WTC11 (cell line): ENCODE data around the gene PHKB. TPM values are rescaled to one million over a fixed set of nuclear protein-coding genes. Genes with fewer than 3 reads are reported as not detected.
"Not testable (repeated sequence)": the region's sequence is repeated elsewhere in the genome, so short reads cannot be mapped to it uniquely, and the experiment has no call there.

ENCODE experiments used
- ATAC-seq: fragments of 200-7000 bp; cut with Tn5 transposase; 2 replicates; pipeline ENCODE4 v1.10.0; 2021; ENCODE audit warnings: mild to moderate bottlenecking, moderate library complexity
- CTCF ChIA-PET: fragments of 300-600 bp; sonication (Branson Sonifier 250); formaldehyde crosslinking; loops from one replicate; lab custom pipeline; 2021; ENCODE audit warnings: antibody characterized with exemption; lab: Charles Lee
- POLR2A ChIA-PET: fragments of 350-600 bp; sonication (Branson Sonifier 250); formaldehyde crosslinking; loops from one replicate; lab custom pipeline; 2021; ENCODE audit warnings: antibody characterized with exemption; lab: Charles Lee
- DNase-seq: peaks from one replicate; pipeline ENCODE4 v3.0.0; 2021; ENCODE audit warnings: low spot score
- H3K27ac Mint-ChIP-seq: 2 replicates; pipeline ENCODE4 v1.8.0; 2021; ENCODE audit warnings: mixed read lengths
- H3K27me3 Mint-ChIP-seq: 2 replicates; pipeline ENCODE4 v1.8.0; 2021; ENCODE audit warnings: low read depth, mild to moderate bottlenecking, moderate library complexity, mixed read lengths
- H3K36me3 Mint-ChIP-seq: 2 replicates; pipeline ENCODE4 v1.8.0; 2021; ENCODE audit warnings: mixed read lengths
- H3K4me1 Mint-ChIP-seq: 2 replicates; pipeline ENCODE4 v1.8.0; 2022; ENCODE audit warnings: mixed read lengths
- H3K4me3 Mint-ChIP-seq: 2 replicates; pipeline ENCODE4 v1.8.0; 2021; ENCODE audit warnings: mild to moderate bottlenecking, moderate library complexity, mixed read lengths
- H3K9me3 Mint-ChIP-seq: 2 replicates; pipeline ENCODE4 v1.8.0; 2021; ENCODE audit warnings: mixed read lengths
- MYBL2 ChIP-seq: sonication (generic); formaldehyde crosslinking; IDR thresholded peaks from 2 replicates; pipeline ENCODE4 v1.8.1; 2023; ENCODE audit warnings: mild to moderate bottlenecking, moderate library complexity, missing genetic modification reagents
- RELA ChIP-seq: sonication (generic); formaldehyde crosslinking; IDR thresholded peaks from 2 replicates; pipeline ENCODE4 v1.8.1; 2022; ENCODE audit warnings: missing genetic modification reagents, mild to moderate bottlenecking, borderline replicate concordance
- ZNF232 ChIP-seq: sonication (generic); formaldehyde crosslinking; IDR thresholded peaks from 2 replicates; pipeline ENCODE4 v1.8.0; 2022; ENCODE audit warnings: mild to moderate bottlenecking, missing genetic modification reagents
- total RNA-seq: library from RNA; stranded (reverse); gene quantifications from 3 replicates; pipeline ENCODE4 v1.2.3, GENCODE V29; 2021
- TF ChIP-seq, protein P1 (sequence below): fragments of 250-450 bp; sonication (Bioruptor Pico); IDR thresholded peaks from 2 replicates; pipeline ENCODE4 v1.9.0; 2021; ENCODE audit warnings: mild to moderate bottlenecking, borderline replicate concordance
- TF ChIP-seq, protein P2 (sequence below): fragments of 250-450 bp; sonication (Bioruptor Pico); IDR thresholded peaks from 2 replicates; pipeline ENCODE4 v2.1.2; 2022; ENCODE audit warnings: mild to moderate bottlenecking, moderate library complexity
- TF ChIP-seq, protein P3 (sequence below): sonication (generic); formaldehyde crosslinking; IDR thresholded peaks from 2 replicates; pipeline ENCODE4 v1.8.0; 2023; ENCODE audit warnings: missing genetic modification reagents
- TF ChIP-seq, protein P4 (sequence below): sonication (generic); formaldehyde crosslinking; IDR thresholded peaks from 2 replicates; pipeline ENCODE4 v1.8.0; 2022; ENCODE audit warnings: mild to moderate bottlenecking, missing genetic modification reagents
- TF ChIP-seq, protein P5 (sequence below): sonication (generic); formaldehyde crosslinking; IDR thresholded peaks from 2 replicates; pipeline ENCODE4 v1.8.0; 2023; ENCODE audit warnings: mild to moderate bottlenecking, missing genetic modification reagents
- TF ChIP-seq, protein P6 (sequence below): sonication (generic); formaldehyde crosslinking; IDR thresholded peaks from 2 replicates; pipeline ENCODE4 v1.8.1; 2022; ENCODE audit warnings: mild to moderate bottlenecking, missing genetic modification reagents, moderate library complexity, borderline replicate concordance
- TF ChIP-seq, protein P7 (sequence below): sonication (generic); formaldehyde crosslinking; conservative IDR thresholded peaks from 2 replicates; pipeline ENCODE4 v1.8.1; 2022; ENCODE audit warnings: mild to moderate bottlenecking, missing genetic modification reagents

PHKB gene
- total RNA-seq, 1 experiment from 2014 or later, result 43.9 TPM

DNA sequence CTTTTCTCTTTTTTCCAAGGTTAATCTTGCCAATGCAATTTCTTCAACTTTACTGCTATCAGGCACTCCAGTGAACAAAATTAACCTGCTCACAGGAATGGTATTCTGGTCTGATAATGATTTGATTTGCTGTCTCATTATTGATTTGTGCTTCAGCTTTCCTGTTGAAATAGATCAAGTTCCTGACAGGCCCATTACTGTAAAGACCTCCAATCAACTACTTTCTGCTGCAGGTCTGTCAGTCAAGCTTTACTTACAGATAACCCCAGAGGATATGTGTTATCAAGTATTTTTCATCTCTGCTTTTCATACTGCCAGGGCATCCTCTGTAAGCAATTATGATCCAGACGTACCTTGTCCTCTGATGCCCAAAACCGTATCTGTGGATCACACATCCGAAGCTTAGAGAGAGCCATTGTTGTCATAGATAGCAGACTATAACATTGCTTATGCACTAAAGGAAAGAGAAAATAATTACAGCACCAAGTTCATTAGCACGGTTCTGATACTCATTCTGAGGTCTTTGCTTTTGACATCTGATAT is 215.6 kb downstream of the PHKB start (continued):
- TF ChIP-seq, protein P1, sequence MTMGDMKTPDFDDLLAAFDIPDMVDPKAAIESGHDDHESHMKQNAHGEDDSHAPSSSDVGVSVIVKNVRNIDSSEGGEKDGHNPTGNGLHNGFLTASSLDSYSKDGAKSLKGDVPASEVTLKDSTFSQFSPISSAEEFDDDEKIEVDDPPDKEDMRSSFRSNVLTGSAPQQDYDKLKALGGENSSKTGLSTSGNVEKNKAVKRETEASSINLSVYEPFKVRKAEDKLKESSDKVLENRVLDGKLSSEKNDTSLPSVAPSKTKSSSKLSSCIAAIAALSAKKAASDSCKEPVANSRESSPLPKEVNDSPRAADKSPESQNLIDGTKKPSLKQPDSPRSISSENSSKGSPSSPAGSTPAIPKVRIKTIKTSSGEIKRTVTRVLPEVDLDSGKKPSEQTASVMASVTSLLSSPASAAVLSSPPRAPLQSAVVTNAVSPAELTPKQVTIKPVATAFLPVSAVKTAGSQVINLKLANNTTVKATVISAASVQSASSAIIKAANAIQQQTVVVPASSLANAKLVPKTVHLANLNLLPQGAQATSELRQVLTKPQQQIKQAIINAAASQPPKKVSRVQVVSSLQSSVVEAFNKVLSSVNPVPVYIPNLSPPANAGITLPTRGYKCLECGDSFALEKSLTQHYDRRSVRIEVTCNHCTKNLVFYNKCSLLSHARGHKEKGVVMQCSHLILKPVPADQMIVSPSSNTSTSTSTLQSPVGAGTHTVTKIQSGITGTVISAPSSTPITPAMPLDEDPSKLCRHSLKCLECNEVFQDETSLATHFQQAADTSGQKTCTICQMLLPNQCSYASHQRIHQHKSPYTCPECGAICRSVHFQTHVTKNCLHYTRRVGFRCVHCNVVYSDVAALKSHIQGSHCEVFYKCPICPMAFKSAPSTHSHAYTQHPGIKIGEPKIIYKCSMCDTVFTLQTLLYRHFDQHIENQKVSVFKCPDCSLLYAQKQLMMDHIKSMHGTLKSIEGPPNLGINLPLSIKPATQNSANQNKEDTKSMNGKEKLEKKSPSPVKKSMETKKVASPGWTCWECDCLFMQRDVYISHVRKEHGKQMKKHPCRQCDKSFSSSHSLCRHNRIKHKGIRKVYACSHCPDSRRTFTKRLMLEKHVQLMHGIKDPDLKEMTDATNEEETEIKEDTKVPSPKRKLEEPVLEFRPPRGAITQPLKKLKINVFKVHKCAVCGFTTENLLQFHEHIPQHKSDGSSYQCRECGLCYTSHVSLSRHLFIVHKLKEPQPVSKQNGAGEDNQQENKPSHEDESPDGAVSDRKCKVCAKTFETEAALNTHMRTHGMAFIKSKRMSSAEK (CRISPR knock-in tag), result no peak
- TF ChIP-seq, protein P2, sequence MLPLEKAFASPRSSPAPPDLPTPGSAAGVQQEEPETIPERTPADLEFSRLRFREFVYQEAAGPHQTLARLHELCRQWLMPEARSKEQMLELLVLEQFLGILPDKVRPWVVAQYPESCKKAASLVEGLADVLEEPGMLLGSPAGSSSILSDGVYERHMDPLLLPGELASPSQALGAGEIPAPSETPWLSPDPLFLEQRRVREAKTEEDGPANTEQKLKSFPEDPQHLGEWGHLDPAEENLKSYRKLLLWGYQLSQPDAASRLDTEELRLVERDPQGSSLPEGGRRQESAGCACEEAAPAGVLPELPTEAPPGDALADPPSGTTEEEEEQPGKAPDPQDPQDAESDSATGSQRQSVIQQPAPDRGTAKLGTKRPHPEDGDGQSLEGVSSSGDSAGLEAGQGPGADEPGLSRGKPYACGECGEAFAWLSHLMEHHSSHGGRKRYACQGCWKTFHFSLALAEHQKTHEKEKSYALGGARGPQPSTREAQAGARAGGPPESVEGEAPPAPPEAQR (CRISPR knock-in tag), result no peak
- TF ChIP-seq RELA (CRISPR knock-in tag) (no peak), MYBL2 (CRISPR knock-in tag) (no peak), ZNF232 (CRISPR knock-in tag) (no peak)
- TF ChIP-seq, protein P3, sequence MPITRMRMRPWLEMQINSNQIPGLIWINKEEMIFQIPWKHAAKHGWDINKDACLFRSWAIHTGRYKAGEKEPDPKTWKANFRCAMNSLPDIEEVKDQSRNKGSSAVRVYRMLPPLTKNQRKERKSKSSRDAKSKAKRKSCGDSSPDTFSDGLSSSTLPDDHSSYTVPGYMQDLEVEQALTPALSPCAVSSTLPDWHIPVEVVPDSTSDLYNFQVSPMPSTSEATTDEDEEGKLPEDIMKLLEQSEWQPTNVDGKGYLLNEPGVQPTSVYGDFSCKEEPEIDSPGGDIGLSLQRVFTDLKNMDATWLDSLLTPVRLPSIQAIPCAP (CRISPR knock-in tag), result no peak
- TF ChIP-seq, protein P4, sequence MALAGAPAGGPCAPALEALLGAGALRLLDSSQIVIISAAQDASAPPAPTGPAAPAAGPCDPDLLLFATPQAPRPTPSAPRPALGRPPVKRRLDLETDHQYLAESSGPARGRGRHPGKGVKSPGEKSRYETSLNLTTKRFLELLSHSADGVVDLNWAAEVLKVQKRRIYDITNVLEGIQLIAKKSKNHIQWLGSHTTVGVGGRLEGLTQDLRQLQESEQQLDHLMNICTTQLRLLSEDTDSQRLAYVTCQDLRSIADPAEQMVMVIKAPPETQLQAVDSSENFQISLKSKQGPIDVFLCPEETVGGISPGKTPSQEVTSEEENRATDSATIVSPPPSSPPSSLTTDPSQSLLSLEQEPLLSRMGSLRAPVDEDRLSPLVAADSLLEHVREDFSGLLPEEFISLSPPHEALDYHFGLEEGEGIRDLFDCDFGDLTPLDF (CRISPR knock-in tag), result no peak
- TF ChIP-seq, protein P5, sequence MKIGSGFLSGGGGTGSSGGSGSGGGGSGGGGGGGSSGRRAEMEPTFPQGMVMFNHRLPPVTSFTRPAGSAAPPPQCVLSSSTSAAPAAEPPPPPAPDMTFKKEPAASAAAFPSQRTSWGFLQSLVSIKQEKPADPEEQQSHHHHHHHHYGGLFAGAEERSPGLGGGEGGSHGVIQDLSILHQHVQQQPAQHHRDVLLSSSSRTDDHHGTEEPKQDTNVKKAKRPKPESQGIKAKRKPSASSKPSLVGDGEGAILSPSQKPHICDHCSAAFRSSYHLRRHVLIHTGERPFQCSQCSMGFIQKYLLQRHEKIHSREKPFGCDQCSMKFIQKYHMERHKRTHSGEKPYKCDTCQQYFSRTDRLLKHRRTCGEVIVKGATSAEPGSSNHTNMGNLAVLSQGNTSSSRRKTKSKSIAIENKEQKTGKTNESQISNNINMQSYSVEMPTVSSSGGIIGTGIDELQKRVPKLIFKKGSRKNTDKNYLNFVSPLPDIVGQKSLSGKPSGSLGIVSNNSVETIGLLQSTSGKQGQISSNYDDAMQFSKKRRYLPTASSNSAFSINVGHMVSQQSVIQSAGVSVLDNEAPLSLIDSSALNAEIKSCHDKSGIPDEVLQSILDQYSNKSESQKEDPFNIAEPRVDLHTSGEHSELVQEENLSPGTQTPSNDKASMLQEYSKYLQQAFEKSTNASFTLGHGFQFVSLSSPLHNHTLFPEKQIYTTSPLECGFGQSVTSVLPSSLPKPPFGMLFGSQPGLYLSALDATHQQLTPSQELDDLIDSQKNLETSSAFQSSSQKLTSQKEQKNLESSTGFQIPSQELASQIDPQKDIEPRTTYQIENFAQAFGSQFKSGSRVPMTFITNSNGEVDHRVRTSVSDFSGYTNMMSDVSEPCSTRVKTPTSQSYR (CRISPR knock-in tag), result no peak
- TF ChIP-seq, protein P6, sequence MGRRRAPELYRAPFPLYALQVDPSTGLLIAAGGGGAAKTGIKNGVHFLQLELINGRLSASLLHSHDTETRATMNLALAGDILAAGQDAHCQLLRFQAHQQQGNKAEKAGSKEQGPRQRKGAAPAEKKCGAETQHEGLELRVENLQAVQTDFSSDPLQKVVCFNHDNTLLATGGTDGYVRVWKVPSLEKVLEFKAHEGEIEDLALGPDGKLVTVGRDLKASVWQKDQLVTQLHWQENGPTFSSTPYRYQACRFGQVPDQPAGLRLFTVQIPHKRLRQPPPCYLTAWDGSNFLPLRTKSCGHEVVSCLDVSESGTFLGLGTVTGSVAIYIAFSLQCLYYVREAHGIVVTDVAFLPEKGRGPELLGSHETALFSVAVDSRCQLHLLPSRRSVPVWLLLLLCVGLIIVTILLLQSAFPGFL (CRISPR knock-in tag), result no peak
- TF ChIP-seq, protein P7, sequence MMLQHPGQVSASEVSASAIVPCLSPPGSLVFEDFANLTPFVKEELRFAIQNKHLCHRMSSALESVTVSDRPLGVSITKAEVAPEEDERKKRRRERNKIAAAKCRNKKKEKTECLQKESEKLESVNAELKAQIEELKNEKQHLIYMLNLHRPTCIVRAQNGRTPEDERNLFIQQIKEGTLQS (CRISPR knock-in tag), result no peak

DNA sequence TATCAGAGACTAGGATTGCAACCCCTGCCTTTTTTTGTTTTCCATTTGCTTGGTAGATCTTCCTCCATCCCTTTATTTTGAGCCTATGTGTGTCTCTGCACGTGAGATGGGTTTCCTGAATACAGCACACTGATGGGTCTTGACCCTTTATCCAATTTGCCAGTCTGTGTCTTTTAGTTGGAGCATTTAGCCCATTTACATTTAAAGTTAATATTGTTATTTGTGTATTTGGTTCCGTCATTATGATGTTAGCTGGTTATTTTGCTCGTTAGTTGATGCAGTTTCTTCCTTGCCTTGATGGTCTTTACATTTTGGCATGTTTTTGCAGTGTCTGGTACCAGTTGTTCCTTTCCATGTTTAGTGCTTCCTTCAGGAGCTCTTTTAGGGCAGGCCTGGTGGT is 220.4 kb downstream of the PHKB start:
- H3K4me1 Mint-ChIP-seq, H3K27ac Mint-ChIP-seq, DNase-seq, ATAC-seq, CTCF ChIA-PET, H3K27me3 Mint-ChIP-seq, H3K4me3 Mint-ChIP-seq: not testable (repeated sequence)
- Mint-ChIP-seq H3K9me3 (peaks cover 34% of the 10 kb centered on the region), H3K36me3 (peaks cover 46% of the 10 kb centered on the region)
- POLR2A ChIA-PET, result interaction anchor here (0.7 kb wide), 1 partner anchor 120 kb away, joined by 3 read pairs; no protein-coding TSS in a partner anchor
